Heart left ventricle (tissue), 13 donors: ENCODE data around the gene CIART.

ENCODE experiments used
- POLR2A ChIP-seq, 2 donors: fragments of 450-650 bp; IDR thresholded peaks; one replicate each; pipeline ENCODE4 v1.6.1; 2017; ENCODE audit warnings: antibody characterized with exemption in 2 of 2, mild to moderate bottlenecking in 2 of 2, moderate library complexity in 2 of 2
- TF ChIP-seq, protein P1 (sequence below), 12 donors: fragments of 200-600 bp; sonication (generic) in 4 of 12; IDR thresholded peaks; one replicate each; pipeline versions ENCODE4 v1.5.0 to v1.8.0; 2018 to 2022; ENCODE audit warnings: antibody characterized with exemption in 12 of 12, mild to moderate bottlenecking in 5 of 12
- donor health status: ischemic (EF 13 %, LVEDD 7.1; RV severe dilation, severe dysfunction).
- donor health status: DM: no; HTN: yes; CAD: no.
- donor health status: DM: no; HTN: no; CAD: no.
- donor health status: ischemic (EF 25% LVEDD 6.9; RV normal size, moderate dysfunction).
- donor health status: ischemic (EF 25% LVEDD 5.7; RV mildly dilated, moderate dysfunction).
- donor health status: ischemic (EF 35%, LVEDD 5.7; RV mildly dilated, moderate dysfunction).
- donor health status: nonischemic (EF 11% LVEDD 7.7; RV severe dilation, severe dysfunction).
- donor health status: DM: yes; HTN: yes; CAD: no.
- donor health status: PGD.
- donor health status: ischemic (EF 29% LVEDD 5.4; RV normal size, mild dysfunction).
- donor health status: nonischemic (EF 23%, LVEDD 6.1; RV moderate dilation, normal function).

DNA sequence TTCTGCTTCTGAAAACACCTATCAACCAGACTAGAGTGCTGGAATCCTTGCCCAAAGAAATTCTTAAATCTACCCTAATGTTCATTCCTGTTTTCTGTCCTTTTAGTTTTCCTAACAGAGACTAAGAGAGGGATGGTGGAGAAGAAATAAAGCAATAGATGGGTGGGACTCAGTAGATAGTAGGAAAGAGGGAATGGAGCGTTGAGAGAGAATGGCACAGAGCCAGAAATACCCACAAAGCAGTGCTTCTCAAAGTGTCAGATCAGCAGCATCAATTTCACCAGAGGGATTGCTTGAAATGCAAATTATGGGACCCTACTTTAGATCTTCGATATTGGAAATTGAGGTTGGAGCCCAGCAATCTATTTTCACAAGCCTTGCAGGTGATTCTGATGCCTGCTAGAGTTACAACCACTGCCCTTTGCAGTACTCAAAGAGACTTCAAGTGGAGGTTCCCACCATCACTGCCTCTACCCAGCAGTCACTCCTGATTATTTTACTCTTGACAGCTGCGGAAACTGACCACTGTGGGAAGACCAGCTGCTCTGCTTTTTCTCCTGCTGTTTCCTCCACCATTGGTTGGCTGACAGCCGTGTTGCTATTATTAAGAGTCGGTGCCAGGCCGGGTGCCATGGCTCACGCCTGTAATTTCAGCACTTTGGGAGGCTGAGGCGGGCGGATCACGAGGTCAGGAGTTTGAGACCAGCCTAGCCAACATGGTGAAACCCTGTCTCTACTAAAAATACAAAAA lies 27.6 kb downstream of the CIART start:
- TF ChIP-seq, protein P1, sequence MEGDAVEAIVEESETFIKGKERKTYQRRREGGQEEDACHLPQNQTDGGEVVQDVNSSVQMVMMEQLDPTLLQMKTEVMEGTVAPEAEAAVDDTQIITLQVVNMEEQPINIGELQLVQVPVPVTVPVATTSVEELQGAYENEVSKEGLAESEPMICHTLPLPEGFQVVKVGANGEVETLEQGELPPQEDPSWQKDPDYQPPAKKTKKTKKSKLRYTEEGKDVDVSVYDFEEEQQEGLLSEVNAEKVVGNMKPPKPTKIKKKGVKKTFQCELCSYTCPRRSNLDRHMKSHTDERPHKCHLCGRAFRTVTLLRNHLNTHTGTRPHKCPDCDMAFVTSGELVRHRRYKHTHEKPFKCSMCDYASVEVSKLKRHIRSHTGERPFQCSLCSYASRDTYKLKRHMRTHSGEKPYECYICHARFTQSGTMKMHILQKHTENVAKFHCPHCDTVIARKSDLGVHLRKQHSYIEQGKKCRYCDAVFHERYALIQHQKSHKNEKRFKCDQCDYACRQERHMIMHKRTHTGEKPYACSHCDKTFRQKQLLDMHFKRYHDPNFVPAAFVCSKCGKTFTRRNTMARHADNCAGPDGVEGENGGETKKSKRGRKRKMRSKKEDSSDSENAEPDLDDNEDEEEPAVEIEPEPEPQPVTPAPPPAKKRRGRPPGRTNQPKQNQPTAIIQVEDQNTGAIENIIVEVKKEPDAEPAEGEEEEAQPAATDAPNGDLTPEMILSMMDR (IDR thresholded peaks at IDR 0.05), result no peak
- no peak for TF ChIP-seq POLR2A (IDR thresholded peaks at IDR 0.05)
